ENCODE data around the gene CPLX1.

GRCh38 chr4:836750-837301 lies 10.9 kb upstream of the CPLX1 start:
- TF ChIP-seq CTCF (IDR thresholded peaks at IDR 0.05): no peak
- no peak for TF ChIP-seq POLR2A (IDR thresholded peaks at IDR 0.05)
